GM12878 (cell line): ENCODE data around the gene MASTL.

Experiments used
- CHD4 ChIP-seq: fragments of 200-600 bp; sonication (generic); IDR thresholded peaks from 2 replicates; pipeline ENCODE4 v1.6.1; 2016; ENCODE audit warnings: mild to moderate bottlenecking
- CREB1 ChIP-seq: IDR thresholded peaks from 2 replicates; pipeline ENCODE4 v1.6.1; 2012; ENCODE audit warnings: low read depth, mild to moderate bottlenecking, inconsistent platforms
- CREM ChIP-seq: IDR thresholded peaks from 2 replicates; pipeline ENCODE4 v1.6.1; 2014; ENCODE audit warnings: antibody characterized with exemption, low read depth
- CTCF ChIP-seq, 3 experiments: IDR thresholded peaks in 2 of 3; conservative IDR thresholded peaks in 1 of 3; 2 replicates each; pipeline ENCODE4 v1.5.1; 2011; ENCODE audit warnings: low read depth in 3 of 3, low read length in 3 of 3, mild to moderate bottlenecking in 3 of 3, control low read depth in 2 of 3, moderate library complexity in 2 of 3, inconsistent platforms in 1 of 3, mixed read lengths in 1 of 3; ENCODE audit not compliant: control insufficient read depth in 2 of 3, insufficient read depth in 1 of 3; ENCODE audit errors: extremely low read depth in 1 of 3
- HCFC1 ChIP-seq: fragments of 150-350 bp; IDR thresholded peaks from 2 replicates; pipeline ENCODE4 v1.6.1; 2014; ENCODE audit warnings: low read length
- POLR2A ChIP-seq: IDR thresholded peaks from 2 replicates; pipeline ENCODE4 v1.6.1; 2011; ENCODE audit warnings: low read depth, mild to moderate bottlenecking, low read length
- POLR2AphosphoS5 ChIP-seq: IDR thresholded peaks from 2 replicates; pipeline ENCODE4 v1.6.1; 2011; ENCODE audit warnings: mild to moderate bottlenecking, low read length, inconsistent platforms
- TAF1 ChIP-seq: IDR thresholded peaks from 2 replicates; pipeline ENCODE4 v1.6.1; 2011; ENCODE audit warnings: mild to moderate bottlenecking, low read depth, low read length, borderline replicate concordance
- ZNF274 ChIP-seq: IDR thresholded peaks from one replicate; pipeline ENCODE4 v1.8.0; 2011; ENCODE audit not compliant: insufficient read length, insufficient read depth

- TF ChIP-seq CTCF (IDR thresholded peaks at IDR 0.05 in 2 of 3, conservative IDR thresholded peaks at IDR 0.05 in 1 of 3; ENCODE audit: control insufficient read depth in 2 of 3, extremely low read depth in 1 of 3, insufficient read depth in 1 of 3, low read depth in 3 of 3, low read length in 3 of 3): no peak
- no peak for TF ChIP-seq CREM
- no peak for TF ChIP-seq ZNF274
- TF ChIP-seq TAF1: no peak
- no peak for TF ChIP-seq POLR2A
- TF ChIP-seq HCFC1: no peak
- TF ChIP-seq CREB1: no peak
- TF ChIP-seq CHD4: no peak
- TF ChIP-seq POLR2AphosphoS5: no peak
Measured at GRCh38 chr10:27188259-27188658, 33.1 kb downstream of the MASTL start.
